NCI-H2081 treated with DMSO at 0.1 percent for 48 hours (cell line): ENCODE measurements around the gene CFAP46.
"Not testable (repeated sequence)": the region's sequence is repeated elsewhere in the genome, so short reads cannot be mapped to it uniquely, and the experiment has no call there.

Source experiments
- DNase-seq: peaks from one replicate; lab custom pipeline; 2025; lab: John Stamatoyannopoulos, UW

The CFAP46 gene

DNA sequence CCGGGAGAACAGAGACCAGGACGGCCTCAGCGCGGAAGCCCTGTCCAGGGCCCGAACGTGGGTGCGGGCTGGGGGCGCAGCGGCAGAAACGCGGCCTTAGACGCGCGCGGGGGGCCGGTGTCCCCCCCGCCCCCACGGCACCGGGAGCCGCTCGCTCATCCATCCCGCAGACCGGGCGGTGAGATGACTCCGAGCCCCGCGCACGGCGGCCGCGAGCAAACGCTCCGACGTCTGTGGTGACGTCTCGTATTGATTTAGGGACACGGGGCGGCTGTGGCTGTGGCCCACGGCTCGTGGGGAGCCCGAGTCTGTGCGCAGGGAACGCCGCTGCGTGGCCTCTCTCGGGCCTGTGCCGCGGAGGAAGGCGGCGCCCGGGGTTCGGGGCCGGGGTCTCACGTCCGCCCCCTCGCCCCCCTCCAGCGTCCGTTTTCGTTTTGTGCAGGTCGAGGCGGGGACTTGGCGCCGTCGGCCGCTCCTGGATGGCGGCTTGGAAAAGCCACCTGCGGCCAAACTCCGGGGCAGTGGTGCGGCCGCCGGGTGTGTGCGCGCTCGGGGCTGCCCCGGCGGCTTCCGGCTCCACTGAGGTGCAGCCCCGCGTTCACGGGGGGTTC is 155.4 kb downstream of the CFAP46 start:
- no peak for DNase-seq

GRCh38 chr10:132786476-132786883 is 155.9 kb downstream of the CFAP46 start:
- DNase-seq: no peak

DNA sequence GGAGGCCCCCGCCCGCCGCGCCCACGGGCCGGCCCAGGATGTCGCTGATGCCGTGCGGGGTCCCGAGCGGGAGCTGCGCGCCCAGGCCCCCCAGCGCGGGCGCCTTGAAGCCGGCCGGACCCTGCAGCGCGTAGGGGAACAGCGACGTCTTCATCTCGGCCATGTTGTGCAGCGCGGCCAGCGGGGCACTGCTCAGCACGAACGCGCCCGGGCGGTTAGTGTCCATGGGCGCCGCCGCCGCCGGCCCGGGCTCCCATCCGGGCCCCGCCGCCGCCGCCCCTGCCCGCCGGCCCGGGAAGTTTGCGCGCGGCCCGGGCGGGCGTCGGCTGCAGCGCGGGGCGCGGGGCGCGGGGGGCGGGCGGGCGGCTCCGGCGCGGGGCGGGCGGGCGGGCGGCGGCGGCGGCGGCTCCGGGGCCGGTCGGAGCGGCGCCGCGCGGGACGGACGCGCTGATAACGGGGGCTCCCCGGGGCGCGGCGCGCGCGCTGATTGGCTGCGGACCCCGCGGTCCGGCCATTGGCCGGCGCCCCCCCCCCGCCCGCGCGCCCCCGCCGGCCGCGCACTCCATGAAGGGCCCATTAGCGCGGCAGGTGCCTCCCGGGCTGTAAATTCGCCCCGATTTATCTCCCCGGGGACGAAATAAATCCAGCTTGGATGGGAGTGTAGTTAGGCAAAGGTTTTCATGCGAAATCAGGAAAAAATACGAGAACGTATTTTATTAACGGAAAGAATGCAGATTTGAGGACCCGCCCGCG is 156.5 kb downstream of the CFAP46 start, which contains the start of gene NKX6-2:
NKX6-2 (minus strand) TSS at position 425 of the 753 bp plus-strand sequence; CDS start at position 226, 199 bp downstream.
- no peak for DNase-seq

GRCh38 chr10:132784866-132785722 is 157.3 kb downstream of the CFAP46 start:
- no peak for DNase-seq

DNA sequence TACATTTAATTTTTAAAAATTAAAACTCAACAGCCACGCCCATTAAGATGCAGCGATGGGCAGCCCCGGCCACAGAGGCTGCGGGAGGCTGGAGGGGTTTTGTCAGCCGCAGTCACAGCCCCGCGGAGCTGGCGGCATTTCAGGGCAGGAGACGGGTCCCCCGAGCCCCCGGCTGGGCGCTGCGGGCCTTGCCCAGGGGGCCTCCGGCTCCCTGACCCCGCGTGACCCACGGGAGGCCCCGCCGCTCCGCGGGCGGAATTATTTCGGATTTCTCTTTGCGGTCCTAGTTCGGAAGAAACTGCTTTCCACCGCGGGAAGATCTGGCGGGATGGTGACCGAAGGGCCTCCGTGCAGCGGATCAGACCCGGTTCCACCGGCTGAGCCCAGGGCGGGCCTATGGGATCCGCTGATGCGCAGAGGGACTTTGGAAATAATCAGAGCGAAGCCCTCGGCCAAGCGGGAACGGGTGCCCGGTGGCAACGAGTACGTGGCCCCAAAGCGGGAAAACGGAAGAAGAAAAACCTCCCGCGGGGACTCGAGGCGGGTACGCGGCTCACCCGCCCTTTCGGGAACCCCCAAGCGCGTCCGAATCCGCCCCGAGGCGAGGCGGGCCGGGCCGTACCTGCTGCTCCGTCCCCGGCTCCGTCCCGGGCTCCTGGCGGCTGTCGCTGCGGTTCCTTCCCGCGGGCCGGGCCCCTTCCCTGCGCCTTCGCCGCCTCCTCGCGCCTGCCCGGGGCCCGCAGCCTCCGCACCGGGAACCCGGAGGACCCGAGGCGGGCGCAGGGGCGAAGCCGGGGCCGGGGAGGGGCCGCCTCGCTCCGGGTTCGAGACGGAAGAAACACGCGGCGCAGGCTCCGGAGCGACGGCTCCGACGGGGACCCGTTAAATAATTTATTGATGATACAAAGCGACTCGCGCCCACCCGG is 158.2 kb downstream of the CFAP46 start:
- no peak for DNase-seq

DNA sequence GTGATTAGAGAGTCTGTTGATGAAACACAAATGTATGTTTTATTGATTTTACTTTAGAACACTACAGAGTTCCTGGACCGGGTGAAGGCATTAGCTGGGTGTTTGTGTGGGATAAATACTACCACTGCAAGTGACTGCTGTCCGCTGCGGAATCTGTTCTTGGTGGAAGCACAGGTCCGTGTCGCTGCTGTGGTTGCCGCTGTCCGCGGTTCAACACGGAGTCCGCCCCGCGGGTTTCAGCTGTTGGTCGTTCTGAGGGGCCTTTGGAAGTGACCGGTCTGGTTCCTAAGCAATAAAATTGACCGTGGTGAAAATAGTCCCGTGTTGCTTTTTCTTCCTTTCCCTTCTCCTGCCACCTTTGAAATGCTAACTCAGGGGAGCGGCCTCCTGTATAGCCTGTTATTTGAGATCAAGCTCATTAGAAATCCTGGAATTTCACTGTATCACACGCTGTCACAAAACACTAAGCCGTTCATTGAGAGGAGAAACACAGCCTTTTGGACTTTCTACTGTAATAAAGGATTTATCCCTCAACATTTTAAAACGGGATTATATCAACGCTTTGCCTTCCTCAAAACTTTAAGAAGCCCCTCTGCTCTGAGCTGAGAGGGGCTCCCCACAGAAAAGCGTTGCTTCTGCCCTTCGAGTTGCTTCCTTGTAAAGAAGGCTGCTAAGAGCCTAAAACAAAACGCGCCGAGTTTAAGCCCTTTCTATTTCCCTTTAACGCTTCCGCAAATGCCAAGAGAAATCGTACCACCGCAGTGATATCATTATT is 159.0 kb downstream of the CFAP46 start:
- DNase-seq: no peak

DNA sequence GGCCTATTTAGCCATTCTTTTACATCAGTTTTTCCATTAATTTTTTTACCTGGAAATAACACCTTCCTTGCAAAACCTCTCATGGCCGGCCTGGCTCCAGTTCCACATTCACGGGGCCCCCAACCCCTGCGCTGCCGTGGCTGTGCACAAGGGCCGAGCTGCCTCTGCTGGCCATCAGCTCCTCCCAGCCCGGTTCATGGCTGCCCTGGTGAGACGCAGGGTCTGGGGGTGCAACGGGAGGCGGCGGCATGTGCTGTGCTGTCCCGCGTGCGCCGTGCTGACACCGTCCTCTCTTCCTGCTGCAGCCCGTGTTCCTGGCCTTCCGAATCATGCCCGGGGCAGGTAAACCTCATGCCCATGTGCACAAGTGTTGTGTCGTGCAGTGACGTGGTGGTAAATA is 160.8 kb downstream of the CFAP46 start:
- DNase-seq: no peak

- DNase-seq: no peak
Observed at GRCh38 chr10:132780356-132780755, 162.0 kb downstream of the CFAP46 start.

GRCh38 chr10:132779549-132780294 is 162.6 kb downstream of the CFAP46 start:
- no peak for DNase-seq

DNA sequence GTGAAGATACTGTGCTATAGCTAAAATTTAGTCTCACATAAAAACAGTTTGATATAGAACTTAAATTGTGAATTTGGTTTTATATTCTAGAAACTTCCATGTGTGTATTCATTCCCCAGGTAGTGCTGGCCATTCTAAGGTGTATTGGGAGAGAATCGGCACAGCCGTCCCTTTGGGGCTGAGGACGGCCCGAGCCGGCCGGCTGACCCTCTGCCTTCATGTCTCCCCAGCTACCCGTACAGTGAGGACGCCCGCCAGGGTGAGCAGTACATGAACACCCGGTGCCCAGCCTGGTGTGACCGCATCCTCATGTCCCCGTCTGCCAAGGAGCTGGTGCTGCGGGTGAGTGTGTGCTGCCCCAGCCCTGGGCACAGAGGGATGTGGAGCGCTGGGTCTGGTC is 164.9 kb downstream of the CFAP46 start:
- no peak for DNase-seq

DNA sequence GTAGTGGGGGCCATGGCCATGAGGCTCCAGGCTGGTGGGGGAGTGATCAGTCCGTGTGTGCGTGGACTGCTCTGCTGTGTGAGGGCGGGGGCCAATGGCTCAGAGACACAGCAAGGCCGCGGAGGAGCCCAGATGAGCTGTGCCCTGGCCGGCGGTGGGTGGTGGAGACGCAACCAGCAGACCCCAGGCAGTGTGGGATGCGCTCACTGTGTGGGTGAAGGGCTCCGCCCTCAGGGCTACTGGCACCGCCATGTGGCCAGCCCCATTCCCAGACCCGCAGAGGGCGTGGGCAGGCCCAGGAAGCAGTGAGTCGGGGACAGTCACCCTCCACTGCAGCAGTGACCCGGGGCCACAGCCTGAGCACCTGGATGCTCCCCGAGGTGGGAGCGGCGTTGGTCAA is 165.5 kb downstream of the CFAP46 start:
- DNase-seq: no peak

- no peak for DNase-seq
Observed at GRCh38 chr10:132776186-132776585, 166.2 kb downstream of the CFAP46 start.

DNA sequence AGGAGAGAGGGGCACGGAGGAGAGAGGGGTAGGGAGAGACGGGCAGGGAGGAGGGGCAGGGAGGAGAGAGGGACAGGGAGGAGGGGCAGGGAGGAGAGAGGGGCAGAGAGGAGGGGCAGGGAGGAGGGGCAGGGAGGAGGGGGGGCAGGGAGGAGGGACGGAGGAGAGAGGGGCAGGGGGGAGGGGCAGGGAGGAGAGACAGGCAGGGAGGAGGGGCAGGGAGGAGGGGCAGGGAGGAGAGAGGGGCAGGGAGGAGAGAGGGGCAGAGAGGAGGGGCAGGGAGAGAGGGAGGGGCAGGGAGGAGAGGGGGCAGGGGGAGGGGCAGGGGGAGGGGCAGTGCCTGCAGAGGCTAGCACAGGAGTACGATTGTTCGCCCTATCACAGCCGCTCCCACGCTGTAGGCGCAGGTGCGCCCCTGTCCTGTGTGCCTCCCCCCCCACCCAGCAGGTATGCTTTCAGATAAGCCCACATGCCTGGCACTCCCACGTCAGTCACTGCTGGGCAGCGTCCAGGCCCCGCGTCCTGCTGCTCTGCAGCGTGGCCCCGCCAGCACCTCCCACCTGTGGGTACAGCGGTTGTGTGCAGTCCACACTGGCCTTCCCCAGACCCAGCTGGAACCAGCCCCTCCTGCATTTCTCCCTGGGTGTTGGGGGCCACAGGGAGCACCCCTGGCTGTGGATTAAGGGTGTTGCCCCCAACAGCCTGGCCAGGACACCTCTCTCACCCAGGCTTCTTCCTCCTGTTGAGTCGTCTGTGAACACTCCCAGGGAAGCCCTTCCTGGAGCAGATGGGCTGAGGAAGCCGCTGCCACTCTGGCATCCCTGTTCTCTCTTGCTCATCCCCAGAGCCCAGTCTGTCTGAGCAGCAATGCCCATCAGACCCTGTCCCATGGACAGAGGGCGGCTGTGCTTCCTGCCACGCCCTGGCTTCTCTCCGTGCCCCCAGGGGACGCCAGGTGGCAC is 167.2 kb downstream of the CFAP46 start:
- no peak for DNase-seq

DNA sequence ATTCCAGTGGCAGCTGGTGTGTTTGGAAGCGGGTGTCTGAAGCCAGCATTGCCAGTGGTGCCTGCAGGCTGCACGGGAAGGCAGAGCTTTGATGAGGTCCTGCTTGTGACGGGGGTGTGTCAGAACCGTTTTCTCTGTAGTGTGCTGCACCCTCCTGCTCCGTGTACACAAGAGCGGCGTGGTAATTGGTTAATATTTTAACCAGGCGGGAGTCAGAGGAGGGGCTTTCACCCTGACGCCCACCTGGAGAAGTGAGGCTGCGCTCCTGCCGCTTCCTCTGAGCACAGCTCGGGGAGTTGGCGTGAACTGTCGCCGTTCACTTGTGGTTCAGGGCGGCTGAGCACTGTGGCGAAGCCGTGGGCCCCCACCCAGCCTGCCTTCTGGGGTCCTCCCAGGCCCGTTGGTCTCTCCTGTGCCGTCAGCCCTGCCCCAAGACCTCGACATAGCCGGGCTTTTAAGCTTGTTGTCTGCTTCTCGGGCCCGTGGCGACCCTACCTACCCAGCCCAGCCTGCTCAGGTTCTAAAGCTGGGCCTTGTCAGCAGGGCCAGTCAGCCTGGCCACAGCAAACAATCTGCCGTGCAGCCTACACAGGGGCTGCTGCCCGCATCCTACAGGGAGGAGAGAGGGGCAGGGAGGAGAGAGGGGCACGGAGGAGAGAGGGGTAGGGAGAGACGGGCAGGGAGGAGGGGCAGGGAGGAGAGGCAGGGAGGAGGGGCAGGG is 168.0 kb downstream of the CFAP46 start:
- no peak for DNase-seq

DNA sequence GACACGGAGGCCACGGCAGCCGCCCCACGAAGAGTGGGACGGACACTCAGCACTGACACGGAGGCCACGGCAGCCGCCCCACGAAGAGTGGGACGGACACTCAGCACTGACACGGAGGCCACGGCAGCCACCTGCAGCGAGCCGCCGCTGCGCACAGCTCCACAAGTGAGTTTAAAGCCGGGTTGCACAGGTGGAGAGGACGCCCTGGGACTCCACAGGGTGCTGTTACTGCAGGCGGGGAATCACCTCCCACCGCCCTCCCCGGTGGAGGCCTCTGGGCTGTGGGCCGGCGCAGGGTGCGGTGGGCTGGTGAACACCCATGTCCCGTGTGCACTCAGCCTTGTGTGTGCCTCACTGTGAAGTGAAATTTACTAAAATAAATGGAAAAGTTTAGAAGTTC is 169.6 kb downstream of the CFAP46 start:
- DNase-seq: not testable (repeated sequence)

DNA sequence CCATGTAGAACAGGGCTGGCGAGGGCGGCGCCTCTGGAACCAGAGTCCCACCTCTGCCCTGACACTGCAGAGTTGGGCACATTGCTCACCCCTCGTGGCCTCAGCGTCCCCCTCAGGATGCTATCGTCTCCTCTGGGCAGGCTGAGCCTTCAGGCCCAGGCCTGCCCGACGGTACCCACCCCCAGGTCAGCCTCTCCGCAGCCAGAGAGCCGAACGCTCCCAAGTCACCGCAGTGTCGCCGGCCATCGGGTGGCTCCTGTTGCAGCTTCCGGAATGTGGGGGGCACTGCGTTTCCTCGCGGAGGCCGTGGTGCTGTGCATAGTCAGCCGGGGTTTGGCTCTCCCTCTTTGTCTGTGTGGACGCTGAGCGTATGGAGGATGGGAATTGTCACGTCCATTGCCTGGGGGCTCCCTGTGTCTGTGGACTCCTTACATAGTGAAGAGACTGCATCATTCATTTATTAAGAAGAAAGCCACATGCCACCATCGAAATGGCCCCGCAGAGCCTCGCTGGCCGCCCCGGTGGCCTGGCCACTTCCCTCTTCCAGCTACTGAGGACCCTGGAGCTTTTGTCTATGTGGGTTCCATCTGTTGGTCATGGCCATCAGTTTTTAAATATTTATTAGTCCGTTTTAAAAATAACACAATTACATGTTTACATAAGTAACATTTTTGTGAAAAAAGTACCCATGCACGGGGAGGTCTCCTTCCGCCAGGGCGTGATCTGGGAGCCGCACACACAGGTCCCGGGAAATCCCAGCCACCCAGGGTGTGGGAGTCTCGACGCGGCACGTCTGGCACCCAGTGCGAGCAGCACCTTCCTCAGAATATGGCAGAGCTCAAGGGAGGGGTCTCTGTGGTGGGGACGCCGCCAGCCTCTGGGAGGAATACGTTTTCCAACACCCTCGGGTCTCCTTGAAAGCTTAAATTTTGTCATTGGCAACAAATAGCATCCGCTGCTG is 172.0 kb downstream of the CFAP46 start:
- no peak for DNase-seq
